K562 (cell line): ENCODE measurements around the gene ZNF747.

Source experiments
- BHLHE40 ChIP-seq: IDR thresholded peaks from 2 replicates; pipeline ENCODE4 v1.6.1; 2011; ENCODE audit warnings: low read length, improper control_type of control experiment
- CHD4 ChIP-seq: fragments of 200-600 bp; sonication (generic); IDR thresholded peaks from 3 replicates; pipeline ENCODE4 v1.6.1; 2012; ENCODE audit warnings: low read depth, mild to moderate bottlenecking, mixed read lengths, low read length, inconsistent platforms; ENCODE audit not compliant: insufficient read depth, insufficient replicate concordance, poor library complexity, severe bottlenecking
- CREB1 ChIP-seq, 2 experiments: sonication (generic) in 1 of 2; formaldehyde crosslinking in 1 of 2; IDR thresholded peaks; 2 replicates each; pipeline versions ENCODE4 v1.6.1 to v1.8.0; 2012 to 2022; ENCODE audit warnings: inconsistent platforms in 1 of 2, mild to moderate bottlenecking in 1 of 2, missing genetic modification reagents in 1 of 2, moderate library complexity in 1 of 2
- NCOA2 ChIP-seq, 2 experiments: fragments of 450-650 bp; IDR thresholded peaks; 2 replicates each; pipeline ENCODE4 v1.6.1; 2018; ENCODE audit warnings: mild to moderate bottlenecking in 2 of 2, moderate library complexity in 1 of 2; ENCODE audit not compliant: partially characterized antibody in 2 of 2
- POLR2AphosphoS5 ChIP-seq: IDR thresholded peaks from 2 replicates; pipeline ENCODE4 v1.6.1; 2011; ENCODE audit warnings: mild to moderate bottlenecking, low read depth, low read length, moderate library complexity; ENCODE audit not compliant: control insufficient read depth, insufficient read depth
- SMAD3 ChIP-seq: fragments of 450-650 bp; formaldehyde crosslinking; conservative IDR thresholded peaks from 2 replicates; pipeline ENCODE4 v1.4.0; 2020; ENCODE audit warnings: mild to moderate bottlenecking
- SREBF2 ChIP-seq: sonication (generic); formaldehyde crosslinking; IDR thresholded peaks from 2 replicates; pipeline ENCODE4 v1.4.0; 2020; ENCODE audit warnings: mild to moderate bottlenecking, missing genetic modification reagents
- ZBTB1 ChIP-seq: sonication (generic); formaldehyde crosslinking; IDR thresholded peaks from 2 replicates; pipeline ENCODE4 v1.8.1; 2023; ENCODE audit warnings: missing genetic modification reagents, low read depth, mild to moderate bottlenecking, borderline replicate concordance
- ZNF318 ChIP-seq, 2 experiments: fragments of 450-650 bp; IDR thresholded peaks; 2 replicates each; pipeline ENCODE4 v1.6.1; 2016; ENCODE audit warnings: mild to moderate bottlenecking in 2 of 2, borderline replicate concordance in 1 of 2, low read depth in 1 of 2, moderate library complexity in 1 of 2
- TF ChIP-seq, protein P1 (sequence below), 3 experiments: fragments of 200-800 bp in 1 of 3; fragments of 250-450 bp in 1 of 3; fragments of 450-650 bp in 1 of 3; sonication (Bioruptor Pico) in 1 of 3; sonication (Bioruptor generic) in 1 of 3; formaldehyde crosslinking in 1 of 3; IDR thresholded peaks; 2 replicates each; pipeline versions ENCODE4 v1.6.1 to v1.8.0; 2016 to 2022; ENCODE audit warnings: mild to moderate bottlenecking in 2 of 3, missing genetic modification characterization in 2 of 3, missing compliant biosample characterization in 1 of 3, moderate library complexity in 1 of 3

- TF ChIP-seq ZNF318 (IDR thresholded peaks at IDR 0.05; ENCODE audit: borderline replicate concordance in 1 of 2, low read depth in 1 of 2) (no peak), BHLHE40 (no peak), CREB1 (IDR thresholded peaks at IDR 0.05) (no peak), CREB1 (CRISPR knock-in tag; IDR thresholded peaks at IDR 0.05) (no peak), SMAD3 (no peak), POLR2AphosphoS5 (no peak), ZBTB1 (CRISPR knock-in tag) (no peak), SREBF2 (no peak), NCOA2 (IDR thresholded peaks at IDR 0.05; ENCODE audit: partially characterized antibody in 2 of 2) (no peak), CHD4 (no peak)
- TF ChIP-seq, protein P1, sequence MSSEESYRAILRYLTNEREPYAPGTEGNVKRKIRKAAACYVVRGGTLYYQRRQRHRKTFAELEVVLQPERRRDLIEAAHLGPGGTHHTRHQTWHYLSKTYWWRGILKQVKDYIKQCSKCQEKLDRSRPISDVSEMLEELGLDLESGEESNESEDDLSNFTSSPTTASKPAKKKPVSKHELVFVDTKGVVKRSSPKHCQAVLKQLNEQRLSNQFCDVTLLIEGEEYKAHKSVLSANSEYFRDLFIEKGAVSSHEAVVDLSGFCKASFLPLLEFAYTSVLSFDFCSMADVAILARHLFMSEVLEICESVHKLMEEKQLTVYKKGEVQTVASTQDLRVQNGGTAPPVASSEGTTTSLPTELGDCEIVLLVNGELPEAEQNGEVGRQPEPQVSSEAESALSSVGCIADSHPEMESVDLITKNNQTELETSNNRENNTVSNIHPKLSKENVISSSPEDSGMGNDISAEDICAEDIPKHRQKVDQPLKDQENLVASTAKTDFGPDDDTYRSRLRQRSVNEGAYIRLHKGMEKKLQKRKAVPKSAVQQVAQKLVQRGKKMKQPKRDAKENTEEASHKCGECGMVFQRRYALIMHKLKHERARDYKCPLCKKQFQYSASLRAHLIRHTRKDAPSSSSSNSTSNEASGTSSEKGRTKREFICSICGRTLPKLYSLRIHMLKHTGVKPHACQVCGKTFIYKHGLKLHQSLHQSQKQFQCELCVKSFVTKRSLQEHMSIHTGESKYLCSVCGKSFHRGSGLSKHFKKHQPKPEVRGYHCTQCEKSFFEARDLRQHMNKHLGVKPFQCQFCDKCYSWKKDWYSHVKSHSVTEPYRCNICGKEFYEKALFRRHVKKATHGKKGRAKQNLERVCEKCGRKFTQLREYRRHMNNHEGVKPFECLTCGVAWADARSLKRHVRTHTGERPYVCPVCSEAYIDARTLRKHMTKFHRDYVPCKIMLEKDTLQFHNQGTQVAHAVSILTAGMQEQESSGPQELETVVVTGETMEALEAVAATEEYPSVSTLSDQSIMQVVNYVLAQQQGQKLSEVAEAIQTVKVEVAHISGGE (CRISPR knock-in tag; IDR thresholded peaks at IDR 0.05) = no peak
Observed at GRCh38 chr16:30485818-30486436, 48.7 kb downstream of the ZNF747 start.
